ENCODE results near the gene KLRC4.
"Not testable (repeated sequence)": the region's sequence is repeated elsewhere in the genome, so short reads cannot be mapped to it uniquely, and the experiment has no call there.

- TF ChIP-seq CTCF, POLR2A, EP300 (IDR thresholded peaks at IDR 0.05): not testable (repeated sequence)
Measured at GRCh38 chr12:10441144-10441543, 31.6 kb upstream of the KLRC4 start.
